ENCODE measurements around the gene PGAP2.
A peak's percentile ranks its signal among the peaks of the same experiment; 100 is the strongest.

Gene PGAP2

DNA sequence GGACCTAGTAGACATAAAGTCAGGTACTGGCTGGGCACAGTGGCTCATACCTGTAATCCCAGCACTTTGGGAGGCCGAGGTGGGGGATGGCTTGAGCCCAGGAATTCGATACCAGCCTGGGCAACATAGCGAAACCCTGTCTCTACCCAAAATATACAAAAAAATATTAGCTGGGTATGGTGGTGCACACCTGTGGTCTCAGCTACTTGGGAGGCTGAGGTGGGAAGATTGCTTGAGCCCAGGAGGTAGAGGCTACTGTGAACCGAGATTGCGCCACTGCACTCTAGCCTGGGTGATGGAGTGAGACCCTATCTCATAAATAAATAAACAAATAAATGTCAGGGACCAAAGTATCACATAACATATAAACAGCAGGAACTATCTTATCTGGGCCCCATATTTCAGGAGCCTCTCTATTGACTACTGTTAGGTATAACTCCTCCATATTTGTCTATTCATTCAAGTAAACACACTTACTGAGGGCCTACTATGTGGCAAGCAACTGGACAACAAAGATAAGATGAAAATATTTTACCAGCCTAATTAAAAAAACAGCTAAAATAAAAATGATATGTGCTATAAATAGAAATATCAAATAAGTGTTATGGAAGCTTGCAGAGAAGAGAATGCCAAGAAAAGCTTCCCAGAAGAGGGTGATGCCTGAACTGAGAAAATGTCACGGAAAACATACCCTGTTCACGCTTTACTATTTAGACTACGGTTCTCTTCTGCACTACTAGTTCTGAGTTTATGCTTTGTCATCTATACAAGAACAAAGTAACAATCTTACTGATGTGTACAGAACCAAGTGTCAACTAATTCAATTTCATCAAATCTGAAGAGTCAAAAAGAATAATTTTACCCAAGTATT is 13.0 kb upstream of the PGAP2 start:
- Histone ChIP-seq H3K4me3 (ENCODE audit: low read length) (peak overlapping the region; percentile 99), H3K9ac (ENCODE audit: low read length) (peak overlapping the region; percentile 91), H3K27me3 (ENCODE audit: control insufficient read depth, insufficient read depth, low read length) (no peaks in the 10 kb centered on the region), H3K4me1 (ENCODE audit: control insufficient read depth, low read depth, low read length) (peaks cover 12% of the 10 kb centered on the region), H3K36me3 (ENCODE audit: control insufficient read depth, low read depth, low read length) (peaks cover 21% of the 10 kb centered on the region), H3K9me3 (ENCODE audit: control insufficient read depth, low read depth, low read length) (no peaks in the 10 kb centered on the region), H3K27ac (ENCODE audit: low read length) (no peak overlapping the region)

DNA sequence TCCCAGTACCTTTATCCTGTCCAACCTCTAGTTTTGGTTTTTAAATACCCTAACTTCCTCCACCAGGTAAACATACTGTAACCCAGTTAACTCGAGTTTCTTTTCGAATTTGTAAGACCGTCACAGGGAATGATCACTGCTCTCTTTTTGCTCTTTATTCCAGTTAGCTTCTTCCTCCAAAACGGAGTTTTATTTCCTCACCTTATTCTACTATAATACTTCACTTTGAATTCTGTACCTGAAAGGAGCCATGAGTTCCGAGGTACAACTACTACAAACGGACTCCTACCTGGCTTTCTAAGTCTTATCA is 12.4 kb upstream of the PGAP2 start:
- Histone ChIP-seq H3K4me1 (ENCODE audit: control insufficient read depth, low read depth, low read length) (peaks cover 12% of the 10 kb centered on the region), H3K36me3 (ENCODE audit: control insufficient read depth, low read depth, low read length) (peaks cover 19% of the 10 kb centered on the region), H3K27me3 (ENCODE audit: control insufficient read depth, insufficient read depth, low read length) (no peaks in the 10 kb centered on the region), H3K9ac (ENCODE audit: low read length) (peak overlapping the region; percentile 91), H3K4me3 (ENCODE audit: low read length) (peak overlapping the region; percentile 99), H3K27ac (ENCODE audit: low read length) (no peak overlapping the region), H3K9me3 (ENCODE audit: control insufficient read depth, low read depth, low read length) (no peaks in the 10 kb centered on the region)

- peak overlapping the region; percentile 99 for H3K4me3 ChIP-seq (ENCODE audit: low read length)
- H3K4me1 ChIP-seq (ENCODE audit: control insufficient read depth, low read depth, low read length): peaks cover 12% of the 10 kb centered on the region
- no peaks in the 10 kb centered on the region for H3K9me3 ChIP-seq (ENCODE audit: control insufficient read depth, low read depth, low read length)
- no peaks in the 10 kb centered on the region for H3K27me3 ChIP-seq (ENCODE audit: control insufficient read depth, insufficient read depth, low read length)
- H3K36me3 ChIP-seq (ENCODE audit: control insufficient read depth, low read depth, low read length): peaks cover 19% of the 10 kb centered on the region
- H3K27ac ChIP-seq (ENCODE audit: low read length): peak overlapping the region; percentile 84
- peak overlapping the region; percentile 91 for H3K9ac ChIP-seq (ENCODE audit: low read length)
Observed at GRCh38 chr11:3796346-3796745, 12.0 kb upstream of the PGAP2 start.

- no peaks in the 10 kb centered on the region for H3K27me3 ChIP-seq (ENCODE audit: control insufficient read depth, insufficient read depth, low read length)
- no peaks in the 10 kb centered on the region for H3K9me3 ChIP-seq (ENCODE audit: control insufficient read depth, low read depth, low read length)
- H3K27ac ChIP-seq (ENCODE audit: low read length): peak overlapping the region; percentile 84
- peaks cover 19% of the 10 kb centered on the region for H3K36me3 ChIP-seq (ENCODE audit: control insufficient read depth, low read depth, low read length)
- H3K4me3 ChIP-seq (ENCODE audit: low read length): peak overlapping the region; percentile 99
- H3K9ac ChIP-seq (ENCODE audit: low read length): peak overlapping the region; percentile 91
- peaks cover 12% of the 10 kb centered on the region for H3K4me1 ChIP-seq (ENCODE audit: control insufficient read depth, low read depth, low read length)
Observed at GRCh38 chr11:3796801-3797328, 11.5 kb upstream of the PGAP2 start.

DNA sequence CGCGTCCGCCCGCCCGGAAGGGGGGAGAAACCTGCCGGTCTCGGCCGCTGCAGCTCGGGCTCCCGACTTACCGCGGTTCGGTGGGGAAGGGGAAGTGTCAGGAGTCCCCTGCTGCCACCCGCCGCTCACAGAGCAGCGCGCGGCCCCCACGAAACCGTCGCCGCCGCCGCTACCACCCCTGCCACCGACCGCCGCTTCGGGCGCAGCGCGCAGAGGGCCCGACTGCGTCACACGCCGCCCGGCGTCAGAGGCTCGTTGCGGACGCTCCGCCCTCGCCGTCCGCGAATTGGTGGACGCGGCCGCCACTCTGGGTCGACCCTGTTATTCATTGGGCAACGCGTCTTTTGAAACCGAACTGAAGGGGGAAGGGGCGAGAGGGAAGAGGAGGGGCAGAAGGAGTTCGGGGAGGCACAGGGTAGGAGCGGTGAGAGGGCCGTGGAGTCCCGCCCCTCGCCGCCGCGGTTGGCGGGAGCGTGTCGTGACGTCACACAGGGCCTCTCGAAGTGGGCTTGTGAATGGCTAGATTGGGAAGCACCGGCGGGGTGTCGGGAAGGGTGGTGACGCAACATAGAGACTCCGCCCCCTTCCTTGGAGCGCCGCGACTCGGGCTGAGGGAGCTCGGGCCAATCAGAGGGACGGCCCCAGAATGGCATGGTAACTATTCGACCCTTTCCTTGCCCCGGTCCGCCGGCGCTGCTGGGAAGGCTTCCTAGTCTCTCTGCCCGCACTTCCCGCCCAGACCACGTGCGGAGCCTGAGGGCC is 10.8 kb upstream of the PGAP2 start, which contains the start of gene NUP98:
Gene NUP98, minus strand, starts transcription at position 226 of the 762 bp plus-strand sequence. CDS start 15,437 bp downstream, outside the sequence.
- peak within 1 kb of the TSS; percentile 91 for H3K9ac ChIP-seq (ENCODE audit: low read length)
- no peaks in the 10 kb centered on the region for H3K27me3 ChIP-seq (ENCODE audit: control insufficient read depth, insufficient read depth, low read length)
- peaks cover 15% of the 10 kb centered on the region for H3K36me3 ChIP-seq (ENCODE audit: control insufficient read depth, low read depth, low read length)
- H3K4me1 ChIP-seq (ENCODE audit: control insufficient read depth, low read depth, low read length): peaks cover 12% of the 10 kb centered on the region
- no peaks in the 10 kb centered on the region for H3K9me3 ChIP-seq (ENCODE audit: control insufficient read depth, low read depth, low read length)
- H3K27ac ChIP-seq (ENCODE audit: low read length): peak within 1 kb of the TSS; percentile 84
- H3K4me3 ChIP-seq (ENCODE audit: low read length): peak within 1 kb of the TSS; percentile 99

DNA sequence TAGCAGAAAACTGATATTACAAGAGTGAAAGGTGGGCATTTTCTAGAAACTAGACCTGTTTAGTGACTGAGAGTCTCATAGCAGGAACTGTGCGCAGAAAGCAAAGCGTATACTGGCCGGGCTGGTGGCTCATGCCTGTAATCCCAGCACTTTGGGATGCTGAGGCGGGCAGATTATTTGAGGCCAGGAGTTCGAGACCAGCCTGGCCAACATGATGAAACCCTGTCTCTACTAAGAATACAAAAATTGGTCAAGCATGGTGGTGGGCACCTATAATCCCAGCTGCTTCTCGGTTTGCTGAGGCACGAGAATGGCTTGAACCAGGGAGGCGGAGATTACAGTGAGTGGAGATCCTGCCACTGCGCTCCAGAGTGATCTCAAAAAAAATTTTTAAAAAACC is 9.2 kb upstream of the PGAP2 start:
- Histone ChIP-seq H3K4me1 (ENCODE audit: control insufficient read depth, low read depth, low read length) (peaks cover 12% of the 10 kb centered on the region), H3K27ac (ENCODE audit: low read length) (no peak overlapping the region), H3K36me3 (ENCODE audit: control insufficient read depth, low read depth, low read length) (peaks cover under 1% of the 10 kb centered on the region), H3K4me3 (ENCODE audit: low read length) (no peak overlapping the region), H3K27me3 (ENCODE audit: control insufficient read depth, insufficient read depth, low read length) (no peaks in the 10 kb centered on the region), H3K9me3 (ENCODE audit: control insufficient read depth, low read depth, low read length) (no peaks in the 10 kb centered on the region), H3K9ac (ENCODE audit: low read length) (no peak overlapping the region)

DNA sequence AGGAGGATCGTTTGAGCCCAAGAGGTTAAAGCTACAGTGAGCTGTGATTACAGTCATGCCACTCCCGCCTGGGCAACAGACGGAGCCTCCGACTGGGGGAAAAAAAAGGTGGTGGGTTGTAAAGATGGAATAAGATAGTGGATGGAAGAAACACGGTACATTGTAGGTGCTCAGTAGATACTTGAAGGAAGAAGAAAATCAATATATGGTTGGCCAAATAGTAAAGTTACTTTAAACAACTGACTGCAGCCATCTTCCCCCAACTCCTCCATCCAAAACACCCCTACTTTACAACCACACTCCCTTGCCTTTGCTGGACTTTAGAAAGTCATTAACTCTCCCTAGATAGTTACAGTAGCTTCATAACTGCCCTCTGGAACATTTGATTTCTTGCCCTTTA is 8.5 kb upstream of the PGAP2 start:
- no peaks in the 10 kb centered on the region for H3K36me3 ChIP-seq (ENCODE audit: control insufficient read depth, low read depth, low read length)
- H3K27ac ChIP-seq (ENCODE audit: low read length): no peak overlapping the region
- H3K27me3 ChIP-seq (ENCODE audit: control insufficient read depth, insufficient read depth, low read length): no peaks in the 10 kb centered on the region
- H3K9ac ChIP-seq (ENCODE audit: low read length): no peak overlapping the region
- no peak overlapping the region for H3K4me3 ChIP-seq (ENCODE audit: low read length)
- peaks cover 12% of the 10 kb centered on the region for H3K4me1 ChIP-seq (ENCODE audit: control insufficient read depth, low read depth, low read length)
- H3K9me3 ChIP-seq (ENCODE audit: control insufficient read depth, low read depth, low read length): no peaks in the 10 kb centered on the region

DNA sequence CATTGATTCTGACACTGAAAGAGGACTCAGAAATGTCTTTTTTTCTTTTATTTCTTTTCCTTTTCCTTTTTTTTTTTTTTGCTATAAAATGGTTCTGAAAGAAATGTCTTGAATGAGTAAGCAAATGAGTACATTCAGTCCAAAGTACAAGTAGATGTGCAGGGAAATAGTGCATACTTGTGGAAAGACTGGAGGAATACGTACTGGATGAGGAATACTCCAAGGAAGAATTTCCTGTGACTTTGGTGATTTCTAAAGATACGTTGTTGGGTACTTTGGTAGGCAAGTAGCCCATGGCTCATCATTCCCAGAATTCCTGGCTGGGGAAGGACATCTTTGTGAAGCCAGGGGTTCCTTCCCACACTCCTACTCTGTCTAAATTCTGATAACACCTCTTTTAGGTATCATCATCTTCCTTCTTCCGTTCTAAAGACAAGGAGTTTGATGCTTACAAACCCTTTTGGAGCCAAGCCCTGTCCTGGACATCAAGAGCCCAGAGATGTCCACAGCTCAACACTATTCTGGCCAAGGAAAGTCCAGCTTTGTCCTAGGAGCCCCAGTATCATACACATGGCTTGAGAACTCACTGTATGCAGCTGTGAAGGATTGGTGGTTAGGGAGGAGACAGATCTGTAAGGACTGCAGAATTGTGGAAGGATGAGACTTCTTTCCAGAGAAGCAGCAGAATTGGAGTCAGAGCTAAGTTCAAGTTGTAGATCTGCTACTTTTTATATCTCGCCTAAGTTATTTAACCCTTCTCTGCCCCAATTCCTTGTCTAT is 6.2 kb upstream of the PGAP2 start:
- Histone ChIP-seq H3K36me3 (ENCODE audit: control insufficient read depth, low read depth, low read length) (no peaks in the 10 kb centered on the region), H3K9ac (ENCODE audit: low read length) (no peak overlapping the region), H3K27me3 (ENCODE audit: control insufficient read depth, insufficient read depth, low read length) (no peaks in the 10 kb centered on the region), H3K4me1 (ENCODE audit: control insufficient read depth, low read depth, low read length) (no peaks in the 10 kb centered on the region), H3K27ac (ENCODE audit: low read length) (no peak overlapping the region), H3K4me3 (ENCODE audit: low read length) (no peak overlapping the region), H3K9me3 (ENCODE audit: control insufficient read depth, low read depth, low read length) (no peaks in the 10 kb centered on the region)

DNA sequence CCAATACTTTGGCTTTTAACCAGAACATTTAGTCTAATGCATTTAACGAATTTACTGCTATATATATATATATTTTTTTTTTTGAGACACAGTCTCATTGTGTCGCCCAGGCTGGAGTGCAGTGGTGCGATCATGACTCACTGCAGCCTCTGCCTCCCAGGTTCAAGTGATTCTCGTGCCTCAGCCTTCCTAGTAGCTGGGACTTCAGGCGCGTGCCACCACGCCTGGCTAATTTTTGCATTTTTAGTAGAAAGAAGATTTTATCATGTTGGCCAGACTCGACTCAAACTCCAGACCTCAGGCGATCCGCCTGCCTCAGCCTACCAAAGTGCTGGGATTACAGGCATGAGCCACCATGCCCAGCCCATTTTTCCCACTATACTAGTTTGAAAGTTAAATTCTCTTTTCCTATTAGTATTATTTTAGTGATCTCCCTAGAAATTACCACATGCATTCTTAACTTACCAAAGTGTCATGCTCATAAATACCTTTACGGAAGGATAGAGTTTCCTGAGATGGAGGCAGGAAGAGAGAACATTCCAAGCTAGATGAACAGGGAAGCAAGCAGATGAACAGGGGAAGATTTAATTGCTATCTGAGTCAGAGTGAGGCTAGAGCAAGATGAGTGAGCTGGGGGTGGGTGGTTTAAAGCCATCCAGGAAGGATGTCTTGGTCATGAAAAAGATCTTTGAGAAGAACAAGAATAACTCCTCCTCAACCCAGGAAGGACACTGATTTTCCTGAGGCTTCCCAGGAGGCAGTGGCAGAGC is 4.4 kb upstream of the PGAP2 start:
- H3K9ac ChIP-seq (ENCODE audit: low read length): no peak overlapping the region
- H3K27ac ChIP-seq (ENCODE audit: low read length): no peak overlapping the region

DNA sequence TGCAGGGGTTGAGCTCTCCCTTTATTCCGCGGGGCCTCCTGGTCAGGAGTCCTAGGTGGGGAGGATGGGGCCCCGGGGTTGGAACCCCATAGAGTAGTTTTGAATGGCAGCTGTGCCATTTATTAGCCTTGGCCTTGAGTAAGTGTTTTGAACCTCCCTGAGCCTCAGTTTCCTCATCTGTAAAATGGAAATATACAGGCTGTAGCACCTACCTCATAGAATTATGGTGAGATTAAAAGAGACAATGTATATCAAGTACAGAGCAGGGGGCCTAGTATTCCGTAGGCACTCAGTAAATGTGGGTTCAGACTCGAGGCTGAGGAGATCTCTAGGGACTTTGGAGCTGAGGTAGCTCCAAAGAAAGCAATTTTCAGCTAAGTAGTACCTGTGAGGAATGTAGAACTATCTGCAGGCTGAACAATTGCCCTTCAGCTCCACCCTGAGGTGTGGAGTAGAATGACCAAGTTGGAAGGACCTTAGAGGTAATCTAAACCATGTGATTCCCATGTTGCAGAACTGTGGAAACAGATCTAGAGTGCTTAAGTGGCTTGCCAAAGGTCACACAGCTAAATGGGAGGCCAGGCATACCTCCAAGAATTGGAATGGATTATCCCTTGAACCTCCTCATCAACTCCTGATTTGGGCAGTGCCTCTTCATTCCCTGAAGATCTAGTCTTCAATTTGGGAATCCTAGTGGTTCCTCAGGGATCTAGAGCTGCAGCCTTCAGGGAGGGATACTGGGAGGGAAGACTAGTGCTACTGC is 682 bp downstream of the PGAP2 start:
- Histone ChIP-seq H3K27ac (ENCODE audit: low read length) (no peak overlapping the region), H3K9ac (ENCODE audit: low read length) (peak overlapping the region; percentile 76), H3K4me1 (ENCODE audit: control insufficient read depth, low read depth, low read length) (peaks cover 8% of the 10 kb centered on the region), H3K36me3 (ENCODE audit: control insufficient read depth, low read depth, low read length) (no peaks in the 10 kb centered on the region), H3K27me3 (ENCODE audit: control insufficient read depth, insufficient read depth, low read length) (no peaks in the 10 kb centered on the region), H3K9me3 (ENCODE audit: control insufficient read depth, low read depth, low read length) (no peaks in the 10 kb centered on the region), H3K4me3 (ENCODE audit: low read length) (peak overlapping the region; percentile 90)

More for the DNA sequence above, 4.4 kb upstream of the PGAP2 start:
- H3K4me3 ChIP-seq (ENCODE audit: low read length): no peak overlapping the region
- H3K36me3 ChIP-seq (ENCODE audit: control insufficient read depth, low read depth, low read length): no peaks in the 10 kb centered on the region
- H3K9me3 ChIP-seq (ENCODE audit: control insufficient read depth, low read depth, low read length): no peaks in the 10 kb centered on the region
- peaks cover 2% of the 10 kb centered on the region for H3K4me1 ChIP-seq (ENCODE audit: control insufficient read depth, low read depth, low read length)
- no peaks in the 10 kb centered on the region for H3K27me3 ChIP-seq (ENCODE audit: control insufficient read depth, insufficient read depth, low read length)
